ENCODE data around the gene LTC4S.

DNA sequence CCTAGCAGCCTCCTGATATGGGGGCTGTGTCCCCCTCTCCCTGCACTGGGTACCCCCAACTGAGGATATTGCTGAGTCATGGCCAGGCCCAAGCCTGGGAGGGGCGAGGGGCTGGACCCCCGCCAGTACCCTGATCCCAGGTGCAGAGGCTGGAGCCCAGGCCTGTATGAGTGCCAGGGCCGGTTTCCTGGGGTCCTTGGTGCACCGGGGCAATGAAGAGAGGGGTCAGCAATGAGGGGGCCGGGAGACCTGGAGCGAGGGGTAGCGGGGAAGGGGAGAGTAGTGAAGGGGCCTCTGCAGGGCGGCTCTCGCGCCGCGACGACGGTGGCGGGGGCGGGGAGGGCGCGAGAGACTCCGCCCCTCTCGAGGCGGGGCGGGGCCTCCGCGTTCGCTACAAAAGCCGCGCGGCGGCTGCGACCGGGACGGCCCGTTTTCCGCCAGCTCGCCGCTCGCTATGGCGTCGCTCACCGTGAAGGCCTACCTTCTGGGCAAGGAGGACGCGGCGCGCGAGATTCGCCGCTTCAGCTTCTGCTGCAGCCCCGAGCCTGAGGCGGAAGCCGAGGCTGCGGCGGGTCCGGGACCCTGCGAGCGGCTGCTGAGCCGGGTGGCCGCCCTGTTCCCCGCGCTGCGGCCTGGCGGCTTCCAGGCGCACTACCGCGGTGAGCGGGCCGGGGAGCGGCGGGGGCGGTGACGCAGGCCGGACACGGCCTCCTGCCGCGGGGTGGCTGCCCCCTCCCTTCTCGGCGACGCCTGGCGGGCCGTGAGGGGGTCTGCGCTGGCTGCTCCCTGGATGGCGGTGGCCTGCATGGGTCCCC lies 26.9 kb downstream of the LTC4S start, which contains the start of gene SQSTM1:
- TF ChIP-seq ZNF263 (CRISPR knock-in tag; IDR thresholded peaks at IDR 0.05; ENCODE audit: low read depth) (0 out of 2 replicates have a peak, but pooled peaks have one; percentile 8), HMGXB4 (CRISPR knock-in tag; IDR thresholded peaks at IDR 0.05) (no peak; the same call in 1 of the 2 replicates), CDX4 (CRISPR knock-in tag; IDR thresholded peaks at IDR 0.05; ENCODE audit: borderline replicate concordance) (no peak), SP1 (CRISPR knock-in tag; conservative IDR thresholded peaks at IDR 0.05) (peak; percentile 77), IRF1 (CRISPR knock-in tag; IDR thresholded peaks at IDR 0.05) (peak; percentile 64; the same call in 1 of the 2 replicates), NFYB (CRISPR knock-in tag; conservative IDR thresholded peaks at IDR 0.05; ENCODE audit: low read depth) (no peak), FOXJ3 (CRISPR knock-in tag; IDR thresholded peaks at IDR 0.05; ENCODE audit: borderline replicate concordance) (no peak), ETV6 (CRISPR knock-in tag; IDR thresholded peaks at IDR 0.05) (no peak; the same call in 1 of the 2 replicates)
- TF ChIP-seq, protein P1, sequence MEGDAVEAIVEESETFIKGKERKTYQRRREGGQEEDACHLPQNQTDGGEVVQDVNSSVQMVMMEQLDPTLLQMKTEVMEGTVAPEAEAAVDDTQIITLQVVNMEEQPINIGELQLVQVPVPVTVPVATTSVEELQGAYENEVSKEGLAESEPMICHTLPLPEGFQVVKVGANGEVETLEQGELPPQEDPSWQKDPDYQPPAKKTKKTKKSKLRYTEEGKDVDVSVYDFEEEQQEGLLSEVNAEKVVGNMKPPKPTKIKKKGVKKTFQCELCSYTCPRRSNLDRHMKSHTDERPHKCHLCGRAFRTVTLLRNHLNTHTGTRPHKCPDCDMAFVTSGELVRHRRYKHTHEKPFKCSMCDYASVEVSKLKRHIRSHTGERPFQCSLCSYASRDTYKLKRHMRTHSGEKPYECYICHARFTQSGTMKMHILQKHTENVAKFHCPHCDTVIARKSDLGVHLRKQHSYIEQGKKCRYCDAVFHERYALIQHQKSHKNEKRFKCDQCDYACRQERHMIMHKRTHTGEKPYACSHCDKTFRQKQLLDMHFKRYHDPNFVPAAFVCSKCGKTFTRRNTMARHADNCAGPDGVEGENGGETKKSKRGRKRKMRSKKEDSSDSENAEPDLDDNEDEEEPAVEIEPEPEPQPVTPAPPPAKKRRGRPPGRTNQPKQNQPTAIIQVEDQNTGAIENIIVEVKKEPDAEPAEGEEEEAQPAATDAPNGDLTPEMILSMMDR (IDR thresholded peaks at IDR 0.05): no peak
- TF ChIP-seq, protein P2, sequence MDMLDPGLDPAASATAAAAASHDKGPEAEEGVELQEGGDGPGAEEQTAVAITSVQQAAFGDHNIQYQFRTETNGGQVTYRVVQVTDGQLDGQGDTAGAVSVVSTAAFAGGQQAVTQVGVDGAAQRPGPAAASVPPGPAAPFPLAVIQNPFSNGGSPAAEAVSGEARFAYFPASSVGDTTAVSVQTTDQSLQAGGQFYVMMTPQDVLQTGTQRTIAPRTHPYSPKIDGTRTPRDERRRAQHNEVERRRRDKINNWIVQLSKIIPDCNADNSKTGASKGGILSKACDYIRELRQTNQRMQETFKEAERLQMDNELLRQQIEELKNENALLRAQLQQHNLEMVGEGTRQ (CRISPR knock-in tag; IDR thresholded peaks at IDR 0.05): no peak; the same call in 1 of the 2 replicates
- TF ChIP-seq, protein P3, sequence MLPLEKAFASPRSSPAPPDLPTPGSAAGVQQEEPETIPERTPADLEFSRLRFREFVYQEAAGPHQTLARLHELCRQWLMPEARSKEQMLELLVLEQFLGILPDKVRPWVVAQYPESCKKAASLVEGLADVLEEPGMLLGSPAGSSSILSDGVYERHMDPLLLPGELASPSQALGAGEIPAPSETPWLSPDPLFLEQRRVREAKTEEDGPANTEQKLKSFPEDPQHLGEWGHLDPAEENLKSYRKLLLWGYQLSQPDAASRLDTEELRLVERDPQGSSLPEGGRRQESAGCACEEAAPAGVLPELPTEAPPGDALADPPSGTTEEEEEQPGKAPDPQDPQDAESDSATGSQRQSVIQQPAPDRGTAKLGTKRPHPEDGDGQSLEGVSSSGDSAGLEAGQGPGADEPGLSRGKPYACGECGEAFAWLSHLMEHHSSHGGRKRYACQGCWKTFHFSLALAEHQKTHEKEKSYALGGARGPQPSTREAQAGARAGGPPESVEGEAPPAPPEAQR (CRISPR knock-in tag; IDR thresholded peaks at IDR 0.05): no peak
- TF ChIP-seq, protein P4, sequence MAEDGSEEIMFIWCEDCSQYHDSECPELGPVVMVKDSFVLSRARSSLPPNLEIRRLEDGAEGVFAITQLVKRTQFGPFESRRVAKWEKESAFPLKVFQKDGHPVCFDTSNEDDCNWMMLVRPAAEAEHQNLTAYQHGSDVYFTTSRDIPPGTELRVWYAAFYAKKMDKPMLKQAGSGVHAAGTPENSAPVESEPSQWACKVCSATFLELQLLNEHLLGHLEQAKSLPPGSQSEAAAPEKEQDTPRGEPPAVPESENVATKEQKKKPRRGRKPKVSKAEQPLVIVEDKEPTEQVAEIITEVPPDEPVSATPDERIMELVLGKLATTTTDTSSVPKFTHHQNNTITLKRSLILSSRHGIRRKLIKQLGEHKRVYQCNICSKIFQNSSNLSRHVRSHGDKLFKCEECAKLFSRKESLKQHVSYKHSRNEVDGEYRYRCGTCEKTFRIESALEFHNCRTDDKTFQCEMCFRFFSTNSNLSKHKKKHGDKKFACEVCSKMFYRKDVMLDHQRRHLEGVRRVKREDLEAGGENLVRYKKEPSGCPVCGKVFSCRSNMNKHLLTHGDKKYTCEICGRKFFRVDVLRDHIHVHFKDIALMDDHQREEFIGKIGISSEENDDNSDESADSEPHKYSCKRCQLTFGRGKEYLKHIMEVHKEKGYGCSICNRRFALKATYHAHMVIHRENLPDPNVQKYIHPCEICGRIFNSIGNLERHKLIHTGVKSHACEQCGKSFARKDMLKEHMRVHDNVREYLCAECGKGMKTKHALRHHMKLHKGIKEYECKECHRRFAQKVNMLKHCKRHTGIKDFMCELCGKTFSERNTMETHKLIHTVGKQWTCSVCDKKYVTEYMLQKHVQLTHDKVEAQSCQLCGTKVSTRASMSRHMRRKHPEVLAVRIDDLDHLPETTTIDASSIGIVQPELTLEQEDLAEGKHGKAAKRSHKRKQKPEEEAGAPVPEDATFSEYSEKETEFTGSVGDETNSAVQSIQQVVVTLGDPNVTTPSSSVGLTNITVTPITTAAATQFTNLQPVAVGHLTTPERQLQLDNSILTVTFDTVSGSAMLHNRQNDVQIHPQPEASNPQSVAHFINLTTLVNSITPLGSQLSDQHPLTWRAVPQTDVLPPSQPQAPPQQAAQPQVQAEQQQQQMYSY (CRISPR knock-in tag; IDR thresholded peaks at IDR 0.05): no peak
